ENCODE results near the gene IQSEC1.

The IQSEC1 gene

DNA sequence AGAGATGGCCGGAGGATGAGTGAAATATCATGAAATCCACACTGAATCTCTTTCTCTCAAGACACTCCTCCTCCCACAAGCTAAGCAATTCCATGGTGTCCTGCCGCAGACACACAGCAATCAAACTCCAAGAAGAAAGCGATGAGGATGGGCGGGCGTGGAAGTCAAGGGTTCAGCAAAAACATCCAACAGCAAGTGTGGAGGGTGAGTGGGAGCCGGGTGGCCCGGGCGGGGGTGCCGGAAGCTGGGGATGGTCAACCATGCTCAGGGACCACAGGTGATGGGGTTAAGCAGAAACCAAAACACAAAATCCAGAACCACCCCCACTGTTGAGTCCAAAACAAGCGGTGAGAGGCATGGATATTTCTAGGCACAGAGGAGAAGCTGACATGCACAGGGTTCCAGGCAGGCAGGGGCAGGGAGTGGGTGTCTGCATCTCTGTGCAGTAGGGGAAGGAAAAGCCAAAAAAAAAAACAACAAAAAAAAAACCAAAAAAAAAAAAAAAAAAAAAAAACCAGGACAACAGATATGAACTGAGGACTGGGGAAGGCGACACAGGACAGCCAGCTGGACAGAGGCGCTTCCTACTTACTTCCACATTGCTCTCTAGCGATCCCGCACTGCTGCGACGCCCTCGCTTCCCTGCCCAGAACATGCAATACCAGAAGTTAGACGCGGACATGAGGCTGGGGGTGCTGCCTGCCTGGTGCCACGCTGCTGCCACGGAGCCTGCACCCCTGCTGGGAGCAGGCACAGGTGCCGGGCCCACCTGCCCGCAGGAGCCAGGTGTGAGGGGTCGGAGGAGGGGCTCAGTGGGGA, 170.8 kb downstream of the IQSEC1 start:
- no peak for DNase-seq

- no peak for DNase-seq
Observed at GRCh38 chr3:12901623-12902045, 171.6 kb downstream of the IQSEC1 start.

- no peak for DNase-seq
Observed at GRCh38 chr3:12900885-12901411, 172.3 kb downstream of the IQSEC1 start.

GRCh38 chr3:12898965-12899755, 174.1 kb downstream of the IQSEC1 start:
- DNase-seq = no peak

- no peak for DNase-seq
Observed at GRCh38 chr3:12898290-12898964, 174.8 kb downstream of the IQSEC1 start.

- DNase-seq = no peak
Observed at GRCh38 chr3:12897381-12898289, 175.6 kb downstream of the IQSEC1 start.

GRCh38 chr3:12896063-12896985, 176.9 kb downstream of the IQSEC1 start:
- DNase-seq = no peak

DNA sequence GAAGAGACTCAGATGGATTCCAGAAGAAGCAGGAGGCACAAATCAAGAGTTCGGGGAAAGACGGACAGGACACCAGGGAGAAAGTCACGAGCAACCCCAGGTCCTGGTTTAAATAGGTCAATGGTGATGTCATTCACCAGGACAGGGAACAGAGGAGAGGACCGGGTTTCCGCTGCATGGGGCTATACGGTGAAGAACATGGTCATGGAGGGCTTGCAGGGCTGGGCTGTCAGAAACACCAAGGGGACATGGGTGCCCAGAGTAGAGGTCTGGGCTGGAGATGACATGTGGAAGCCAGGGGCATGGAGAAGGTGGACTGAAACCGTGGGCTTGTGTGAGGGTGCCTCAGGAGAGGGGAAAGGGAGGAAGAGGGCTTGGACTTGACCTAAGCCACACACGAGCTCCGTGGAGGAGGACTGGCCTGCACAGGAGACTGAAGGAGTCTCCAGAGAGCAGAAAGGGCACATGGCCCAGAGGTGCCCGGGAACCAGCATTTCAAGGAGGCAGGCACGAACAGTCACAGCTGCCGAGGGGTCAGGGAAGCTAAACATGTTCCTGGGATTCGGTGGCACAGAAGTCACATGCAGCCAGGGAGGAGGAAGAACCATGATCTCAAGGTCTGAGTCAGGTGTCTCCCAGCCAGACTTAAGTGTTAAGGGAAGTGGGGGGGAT, 177.7 kb downstream of the IQSEC1 start:
- no peak for DNase-seq

- no peak for DNase-seq
Observed at GRCh38 chr3:12894629-12895028, 178.6 kb downstream of the IQSEC1 start.

GRCh38 chr3:12893852-12894251, 179.4 kb downstream of the IQSEC1 start:
- no peak for DNase-seq

- no peak for DNase-seq
Observed at GRCh38 chr3:12893247-12893646, 180.0 kb downstream of the IQSEC1 start.

DNA sequence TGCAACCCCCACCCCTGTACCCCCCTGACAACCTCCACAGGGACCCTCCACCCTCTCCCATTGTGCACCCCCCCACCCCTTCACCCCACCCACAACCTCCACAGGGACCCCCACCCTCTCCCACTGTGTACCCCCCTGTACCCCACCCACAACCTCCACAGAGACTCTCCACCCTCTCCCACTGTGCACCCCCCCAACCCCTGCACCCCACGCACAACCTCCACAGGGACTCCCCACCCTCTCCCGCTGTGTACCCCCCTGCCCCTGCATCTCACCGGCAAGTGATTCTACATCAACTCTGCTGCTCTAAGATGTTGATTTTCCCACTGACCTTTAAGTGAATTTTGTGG, 180.4 kb downstream of the IQSEC1 start:
- DNase-seq = no peak

DNA sequence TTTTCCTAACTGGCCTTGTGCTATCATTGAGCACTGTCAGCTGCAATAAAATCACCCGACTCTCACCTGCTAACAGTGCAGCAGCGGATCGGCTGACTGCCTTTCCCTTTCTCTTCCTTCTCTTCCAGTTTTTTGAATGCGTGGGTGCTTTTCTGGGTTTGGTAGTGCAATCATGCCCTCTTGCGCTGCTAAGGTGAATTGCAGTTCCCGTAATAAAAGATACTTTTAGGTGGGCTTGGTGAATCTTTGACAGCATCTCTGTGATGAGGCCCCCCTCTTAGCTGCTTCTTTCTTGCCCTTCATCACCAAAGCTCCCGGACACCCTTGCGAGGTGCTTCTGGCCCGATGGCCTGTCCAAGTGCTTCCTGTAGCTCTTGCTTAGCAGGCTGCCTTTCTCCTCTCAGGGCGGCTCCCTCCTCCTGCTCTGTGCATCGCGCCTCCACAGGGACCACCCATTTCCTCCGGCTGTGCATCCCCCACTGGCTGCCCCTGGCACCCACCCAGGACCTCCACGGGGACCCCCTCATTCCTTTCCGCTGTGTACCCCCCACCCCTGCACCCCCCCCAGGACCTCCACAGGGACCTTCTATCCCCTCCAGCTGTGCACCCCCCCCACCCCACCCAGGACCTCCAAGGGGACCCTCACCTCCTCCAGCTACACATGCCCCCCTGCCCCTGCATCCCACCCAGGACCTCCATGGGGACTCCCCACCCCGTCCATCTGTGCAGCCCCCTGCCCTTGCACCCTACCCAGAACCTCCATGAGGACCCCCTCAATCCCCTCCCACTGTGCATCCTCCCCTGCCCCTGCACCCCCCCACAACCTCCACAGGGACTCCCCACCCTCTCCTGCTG, 181.0 kb downstream of the IQSEC1 start:
- peak in 1 of 2 experiments; percentile 58 for DNase-seq

DNA sequence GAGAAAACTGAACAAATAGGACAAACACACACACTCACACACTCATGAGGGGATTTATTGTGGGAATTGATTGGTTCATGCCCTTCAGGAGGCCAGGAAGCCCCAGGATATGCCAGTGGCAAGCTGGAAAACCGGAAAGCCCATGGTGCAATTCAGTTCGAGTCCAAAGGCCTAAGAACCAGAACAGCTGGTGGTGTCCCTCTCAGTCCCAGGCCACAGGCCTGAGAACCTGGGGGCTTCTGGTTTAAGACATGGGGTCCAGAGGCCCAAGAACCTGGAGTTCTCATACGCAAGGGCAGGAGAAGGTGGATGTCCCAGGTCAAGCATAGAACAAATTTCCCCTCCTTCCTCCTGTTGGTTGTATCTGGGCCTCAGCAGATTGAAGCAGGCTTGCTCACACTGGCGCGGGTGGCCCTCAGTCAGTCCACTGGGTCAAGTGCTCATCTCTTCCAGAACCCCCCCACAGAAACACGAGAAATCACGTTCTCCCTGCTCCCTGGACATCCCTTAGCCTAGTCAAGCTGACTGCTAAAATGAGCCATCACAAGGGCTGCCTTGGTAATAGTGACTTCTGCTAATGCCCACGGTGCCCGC, 181.7 kb downstream of the IQSEC1 start:
- no peak for DNase-seq

GRCh38 chr3:12890610-12891390, 182.4 kb downstream of the IQSEC1 start:
- no peak for DNase-seq

DNA sequence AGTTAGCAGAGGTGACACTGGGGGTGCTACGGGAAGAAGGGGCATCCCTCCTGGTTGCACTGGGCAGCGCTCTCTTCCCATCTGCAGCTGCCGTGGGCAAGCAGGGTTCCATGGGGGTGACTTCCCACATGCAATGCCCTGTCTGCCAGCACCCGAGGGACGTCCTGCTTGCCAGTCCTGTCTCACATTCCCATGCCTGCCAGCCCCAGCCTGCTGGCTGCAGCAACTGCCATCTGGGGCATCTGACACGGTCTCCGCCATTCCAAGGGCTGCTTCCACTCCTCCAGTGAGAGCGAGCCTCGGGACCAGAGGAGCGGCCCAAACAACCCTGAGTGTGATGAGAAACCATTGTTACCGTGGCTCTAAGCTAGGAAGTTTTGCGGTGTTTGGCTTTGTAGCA, 186.5 kb downstream of the IQSEC1 start:
- DNase-seq = no peak

- no peak for DNase-seq
Observed at GRCh38 chr3:12886106-12886679, 187.0 kb downstream of the IQSEC1 start.

- no peak for DNase-seq
Observed at GRCh38 chr3:12885583-12885930, 187.7 kb downstream of the IQSEC1 start.

All from NCI-H446 (cell line).